Measurements from ENCODE around the gene LELP1. TPM values are rescaled to one million over a fixed set of nuclear protein-coding genes. Genes with fewer than 3 reads are reported as not detected.

The LELP1 gene
- total RNA-seq, 1 donor from 2014 or later: not detected

- no peak for TF ChIP-seq CTCF (conservative IDR thresholded peaks at IDR 0.05)
- Mint-ChIP-seq H3K9me3 (peaks cover 3% of the 10 kb centered on the region), H3K27me3 (ENCODE audit: low read depth) (peaks cover 57% of the 10 kb centered on the region), H3K4me1 (no peaks in the 10 kb centered on the region), H3K36me3 (ENCODE audit: low read depth) (no peaks in the 10 kb centered on the region), H3K4me3 (no peak overlapping the region), H3K27ac (ENCODE audit: unreplicated experiment) (no peak overlapping the region)
- DNase-seq (ENCODE audit: low read depth, low spot score): no peak
Measured at GRCh38 chr1:153190373-153190772, 12.9 kb upstream of the LELP1 start.

GRCh38 chr1:153192697-153193096 is 10.5 kb upstream of the LELP1 start:
- no peak for DNase-seq (ENCODE audit: low read depth, low spot score)
- Mint-ChIP-seq H3K4me3 (no peak overlapping the region), H3K4me1 (no peaks in the 10 kb centered on the region), H3K27ac (ENCODE audit: unreplicated experiment) (no peak overlapping the region), H3K27me3 (ENCODE audit: low read depth) (peaks cover 60% of the 10 kb centered on the region), H3K9me3 (no peaks in the 10 kb centered on the region), H3K36me3 (ENCODE audit: low read depth) (no peaks in the 10 kb centered on the region)
- TF ChIP-seq CTCF (conservative IDR thresholded peaks at IDR 0.05): peak; percentile 69

- no peak for DNase-seq (ENCODE audit: low read depth, low spot score)
- H3K27me3 Mint-ChIP-seq (ENCODE audit: low read depth): peaks cover 70% of the 10 kb centered on the region
- TF ChIP-seq CTCF (conservative IDR thresholded peaks at IDR 0.05): no peak
- H3K36me3 Mint-ChIP-seq (ENCODE audit: low read depth): no peaks in the 10 kb centered on the region
- H3K9me3 Mint-ChIP-seq: no peaks in the 10 kb centered on the region
- no peak overlapping the region for H3K4me3 Mint-ChIP-seq
- no peak overlapping the region for H3K27ac Mint-ChIP-seq (ENCODE audit: unreplicated experiment)
- no peaks in the 10 kb centered on the region for H3K4me1 Mint-ChIP-seq
Measured at GRCh38 chr1:153194331-153195050, 8.7 kb upstream of the LELP1 start.

GRCh38 chr1:153195216-153195615 is 8.0 kb upstream of the LELP1 start:
- H3K4me1 Mint-ChIP-seq: no peaks in the 10 kb centered on the region
- TF ChIP-seq CTCF (conservative IDR thresholded peaks at IDR 0.05): no peak
- peaks cover 65% of the 10 kb centered on the region for H3K27me3 Mint-ChIP-seq (ENCODE audit: low read depth)
- DNase-seq (ENCODE audit: low read depth, low spot score): no peak
- no peak overlapping the region for H3K27ac Mint-ChIP-seq (ENCODE audit: unreplicated experiment)
- no peak overlapping the region for H3K4me3 Mint-ChIP-seq
- H3K9me3 Mint-ChIP-seq: no peaks in the 10 kb centered on the region
- H3K36me3 Mint-ChIP-seq (ENCODE audit: low read depth): no peaks in the 10 kb centered on the region

- no peak overlapping the region for H3K4me3 Mint-ChIP-seq
- no peaks in the 10 kb centered on the region for H3K9me3 Mint-ChIP-seq
- no peak for TF ChIP-seq CTCF (conservative IDR thresholded peaks at IDR 0.05)
- peaks cover 32% of the 10 kb centered on the region for H3K27me3 Mint-ChIP-seq (ENCODE audit: low read depth)
- no peaks in the 10 kb centered on the region for H3K4me1 Mint-ChIP-seq
- no peaks in the 10 kb centered on the region for H3K36me3 Mint-ChIP-seq (ENCODE audit: low read depth)
- DNase-seq (ENCODE audit: low read depth, low spot score): no peak
- H3K27ac Mint-ChIP-seq (ENCODE audit: unreplicated experiment): no peak overlapping the region
Measured at GRCh38 chr1:153202006-153202405, 1.2 kb upstream of the LELP1 start.

Data from neural crest cell (in vitro differentiated cells).